Stimulated activated CD4-positive, alpha-beta T cell treated with anti-CD3 and anti-CD28 coated beads, TNF-alpha, amount 100 ng/mL, for 4 hours (primary cell): ENCODE results near the gene CDRT4.

Source experiments
- DNase-seq, 3 experiments: peaks; one replicate each; pipeline ENCODE4 v3.0.0-alpha.2; 2020; ENCODE audit warnings: low read depth in 3 of 3

CDRT4 gene

GRCh38 chr17:15431766-15432165, 35.7 kb downstream of the CDRT4 start:
- no peak for DNase-seq

DNA sequence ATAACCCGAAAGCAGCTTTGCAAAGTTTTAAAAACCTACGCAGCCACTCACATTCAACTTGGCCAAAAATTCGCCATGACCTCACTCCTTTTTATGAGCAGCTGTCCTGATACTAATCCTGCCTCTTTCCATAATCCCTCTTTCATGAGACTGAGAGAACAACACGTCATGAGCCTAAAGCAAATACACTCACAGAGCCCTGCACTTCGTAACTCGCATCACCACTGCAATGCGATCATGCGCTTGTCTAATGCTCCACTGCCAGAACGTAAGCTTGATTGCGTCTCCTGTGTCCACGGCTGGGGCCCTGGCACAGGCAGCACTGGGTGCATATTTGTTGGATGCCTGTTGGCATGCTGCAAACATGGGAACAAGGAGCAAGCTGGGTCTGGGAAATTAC, 36.2 kb downstream of the CDRT4 start:
- no peak for DNase-seq

DNA sequence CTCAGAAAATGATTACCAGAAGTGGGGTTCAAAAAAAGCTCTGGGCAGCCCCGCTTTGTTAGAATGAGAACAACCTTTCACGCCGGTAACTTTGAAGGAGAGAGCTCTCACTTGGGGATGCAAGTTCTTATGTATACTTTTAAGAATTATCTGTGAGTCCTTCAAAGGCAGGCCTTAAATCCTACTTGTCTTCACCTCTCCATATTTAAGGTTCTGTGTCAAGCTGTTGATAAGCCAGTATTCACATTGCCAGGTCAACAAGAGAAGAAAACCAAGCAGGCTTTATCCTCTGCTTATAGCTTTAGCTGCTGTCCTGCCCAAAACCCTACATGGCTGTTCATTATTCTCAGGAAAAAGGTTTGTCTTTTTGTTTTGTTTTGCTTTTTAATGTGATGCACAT, 42.9 kb downstream of the CDRT4 start:
- no peak for DNase-seq

DNA sequence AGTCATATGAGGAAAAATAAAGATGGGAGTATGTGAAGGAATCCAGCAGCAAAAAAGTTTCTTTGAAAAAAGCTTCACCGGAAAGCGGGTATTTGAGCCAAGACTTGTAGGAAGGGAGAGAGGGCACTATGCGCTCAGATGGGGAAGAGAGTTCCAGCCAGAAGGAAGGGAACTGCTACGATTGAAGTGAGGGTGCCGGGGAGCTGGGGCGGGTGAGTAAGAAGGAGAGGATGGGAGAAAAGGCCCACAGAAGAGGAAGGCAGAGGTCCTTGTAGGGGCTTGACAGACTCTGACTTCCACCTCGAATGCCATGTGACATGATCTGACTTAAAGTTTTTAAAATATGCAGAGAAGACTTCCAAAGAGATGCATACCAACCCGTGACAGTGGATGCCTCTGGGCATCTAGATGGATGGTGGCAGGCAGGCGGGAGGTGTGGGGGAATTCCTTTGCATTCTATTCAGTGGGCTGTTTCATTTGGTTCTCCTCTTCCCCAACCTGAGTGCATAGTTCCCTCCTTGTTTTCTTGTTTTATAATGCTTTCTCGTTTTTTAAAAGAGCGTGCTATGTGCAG, 44.9 kb downstream of the CDRT4 start:
- DNase-seq, result no peak

DNA sequence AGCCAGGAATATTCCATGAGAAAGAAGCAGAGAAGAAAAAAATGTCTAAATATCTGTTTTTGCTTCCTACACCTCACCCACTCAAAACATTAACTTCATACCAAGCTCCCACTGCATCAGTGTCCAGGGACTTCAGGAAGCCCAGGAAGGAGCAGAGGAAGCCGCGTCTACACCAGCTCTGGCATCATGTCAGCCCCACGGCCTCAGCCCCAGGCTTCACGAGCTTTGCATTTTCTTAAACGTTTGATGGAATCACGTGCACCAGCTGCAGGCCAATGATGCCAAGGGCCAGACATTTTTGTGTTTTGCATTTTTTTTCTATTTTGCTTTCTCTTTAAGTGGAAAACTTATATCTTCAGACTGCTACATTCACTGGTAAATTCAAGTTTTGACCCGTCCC, 48.6 kb downstream of the CDRT4 start:
- no peak for DNase-seq

DNA sequence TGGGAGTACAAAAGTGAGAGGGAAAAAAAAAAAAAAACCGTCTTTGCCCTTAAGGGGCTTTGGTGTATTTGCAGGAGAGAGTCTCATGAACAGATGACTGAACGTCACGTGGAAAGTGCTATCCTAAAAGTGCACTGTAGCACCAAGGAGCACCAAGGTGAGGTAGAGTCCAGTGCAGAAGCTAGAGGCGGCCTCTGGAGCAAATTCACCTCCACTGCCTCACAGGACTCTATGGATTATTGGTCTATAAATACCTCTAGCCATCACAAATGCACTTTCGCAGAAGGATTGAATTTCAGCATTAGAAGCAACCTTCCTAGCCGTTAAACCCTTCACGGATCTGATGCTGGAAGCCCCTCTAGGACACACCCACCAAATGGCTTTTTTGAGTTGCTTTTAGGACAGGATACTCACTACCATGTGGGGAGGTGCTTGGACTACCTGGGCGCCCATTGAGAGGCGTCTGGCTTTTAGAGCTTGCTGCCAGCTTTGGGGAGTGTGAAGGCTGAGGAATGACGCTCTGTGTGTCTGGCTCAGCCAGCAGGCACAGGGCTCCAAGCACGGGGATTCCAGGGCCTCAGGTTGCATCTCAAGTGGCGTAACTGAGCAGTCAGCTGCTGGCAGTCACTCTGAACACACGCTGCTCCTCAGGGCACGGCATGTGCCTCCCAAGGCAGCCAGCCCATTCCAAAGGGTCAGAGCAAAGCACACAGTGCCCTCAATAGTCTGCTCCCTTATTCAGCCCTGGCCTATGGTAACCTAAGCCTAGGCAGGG, 52.7 kb downstream of the CDRT4 start:
- no peak for DNase-seq

DNA sequence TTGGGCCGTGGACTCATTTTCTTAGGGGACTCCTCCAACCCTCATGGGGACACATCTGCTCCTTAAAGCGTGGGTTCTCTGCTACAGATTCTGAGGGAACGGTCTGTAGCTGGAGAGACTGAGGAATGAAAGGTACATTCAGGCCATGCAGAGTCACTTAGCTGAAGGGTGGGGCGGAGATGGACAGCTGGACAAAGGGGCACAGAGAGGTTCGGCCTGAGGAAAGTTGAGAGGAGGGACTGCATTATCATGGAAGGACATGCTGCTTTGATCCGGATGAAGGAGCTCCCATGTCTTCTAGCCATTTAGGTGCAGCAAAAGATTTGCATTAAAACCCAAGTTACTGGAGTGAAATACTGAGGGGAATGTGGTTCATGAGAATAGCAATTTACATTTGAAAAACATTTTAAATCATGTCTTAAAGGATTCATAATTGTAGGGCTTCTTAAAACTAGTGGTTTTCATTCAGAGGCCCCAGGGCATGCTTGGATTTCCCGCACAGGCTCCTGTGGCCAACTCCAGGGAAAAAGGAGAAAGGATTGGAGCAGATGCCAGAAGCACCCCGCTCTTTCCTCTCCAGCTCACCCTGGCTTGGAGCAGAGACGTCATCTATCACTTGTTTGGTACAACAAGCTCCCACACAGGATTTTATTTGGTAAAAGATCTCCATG, 54.2 kb downstream of the CDRT4 start:
- DNase-seq, result no peak

DNA sequence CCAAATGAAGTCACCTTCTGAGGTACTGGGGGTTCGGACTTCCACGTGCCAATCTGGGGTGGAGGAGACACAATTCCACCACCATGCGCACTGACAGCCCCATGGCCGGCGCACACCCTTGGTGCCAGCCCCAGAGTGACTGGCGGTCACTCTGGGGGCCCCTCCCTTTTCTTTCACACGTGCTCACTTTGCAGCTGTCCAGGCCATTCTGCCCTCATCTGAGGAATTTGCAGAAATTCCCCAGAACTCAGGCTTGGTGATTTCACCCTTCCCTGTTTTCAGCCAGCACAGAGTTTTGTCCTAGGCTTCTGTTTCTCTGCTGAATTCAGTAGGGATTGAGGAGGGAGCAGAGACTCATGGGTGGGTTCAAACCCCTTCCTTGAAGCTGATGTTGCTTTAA, 54.8 kb downstream of the CDRT4 start:
- DNase-seq, result no peak

- DNase-seq, result no peak
These were observed 55.8 kb downstream of the CDRT4 start for GRCh38 chr17:15411384-15412198.

- DNase-seq, result no peak
These were observed 57.6 kb downstream of the CDRT4 start for GRCh38 chr17:15409721-15410250.

DNA sequence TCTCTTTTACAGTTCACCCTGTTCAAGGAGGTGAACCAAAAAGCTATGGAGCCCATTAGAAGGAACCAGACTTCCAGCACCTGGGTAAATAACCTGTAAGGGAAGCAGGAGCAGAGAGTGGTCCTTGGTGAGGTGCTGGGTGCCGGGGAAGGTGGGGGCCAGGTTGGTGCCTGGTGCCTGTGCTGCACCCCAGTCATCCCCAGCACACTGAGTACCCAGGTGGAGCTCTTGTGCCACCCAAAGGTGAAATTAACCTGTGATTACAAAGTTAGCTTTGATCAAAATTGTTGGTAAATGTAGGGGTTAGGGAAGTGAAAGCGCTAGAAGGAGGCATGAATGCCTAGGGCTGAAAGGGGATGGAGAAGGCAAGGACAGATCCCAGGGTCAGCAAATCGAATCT, 58.6 kb downstream of the CDRT4 start:
- DNase-seq, result no peak

DNA sequence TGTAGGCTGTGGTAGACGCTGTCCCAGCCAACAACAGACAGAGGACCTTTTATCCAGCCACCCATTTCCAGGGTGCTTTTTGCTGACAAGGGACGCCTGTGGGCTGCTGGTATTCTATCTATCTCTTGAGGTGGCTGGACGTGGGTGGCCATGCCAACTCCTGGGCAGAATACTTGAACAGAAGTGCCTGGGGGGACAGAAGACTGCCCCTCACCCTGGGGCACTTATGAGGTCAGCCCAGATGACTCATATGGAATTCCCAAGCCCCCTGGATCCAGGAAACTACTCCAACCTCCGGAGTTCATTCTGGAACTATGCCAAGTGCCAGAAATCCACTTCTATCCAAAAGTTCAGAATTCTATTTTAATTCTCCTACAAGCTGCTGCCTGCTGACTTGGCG, 61.3 kb downstream of the CDRT4 start:
- no peak for DNase-seq

DNA sequence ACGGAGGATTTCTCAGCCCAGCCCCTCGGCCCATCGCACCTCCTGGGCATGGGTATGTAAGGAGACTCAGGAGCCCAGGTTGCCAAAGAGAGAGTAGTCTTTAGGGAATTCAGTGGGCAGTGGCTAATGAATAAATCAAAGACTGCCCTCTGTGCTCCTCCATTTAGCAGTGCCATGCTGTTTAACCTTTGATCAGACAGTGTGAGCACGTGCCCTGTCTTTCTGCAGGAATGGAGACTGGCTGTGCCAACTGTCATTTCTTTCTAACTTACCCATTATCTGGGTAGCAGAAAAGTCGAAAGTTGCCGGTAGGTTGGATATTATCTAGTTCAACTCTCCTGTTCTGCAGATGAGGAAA, 62.4 kb downstream of the CDRT4 start:
- DNase-seq, result no peak

GRCh38 chr17:15404106-15405057, 63.0 kb downstream of the CDRT4 start:
- no peak for DNase-seq

- no peak for DNase-seq
These were observed 64.0 kb downstream of the CDRT4 start for GRCh38 chr17:15403276-15403939.

DNA sequence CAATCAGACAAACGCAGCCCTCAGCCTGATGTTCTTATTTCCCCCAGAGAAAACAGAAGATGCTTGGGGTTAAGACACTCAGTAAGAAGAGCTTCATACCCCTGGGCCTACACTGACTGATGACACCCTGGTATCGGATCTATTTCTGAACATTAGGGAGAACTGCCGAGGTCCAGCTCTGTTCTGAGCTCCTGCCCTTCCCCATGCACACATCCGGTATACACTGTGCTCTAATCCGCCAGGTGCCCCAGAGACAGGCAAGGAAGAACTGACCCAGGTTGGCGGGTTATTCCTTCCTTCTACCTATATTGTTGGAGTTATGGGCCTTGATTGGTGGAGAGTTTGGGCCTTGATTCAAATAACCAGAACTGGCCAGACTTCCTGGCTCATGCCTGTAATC, 68.0 kb downstream of the CDRT4 start:
- no peak for DNase-seq

DNA sequence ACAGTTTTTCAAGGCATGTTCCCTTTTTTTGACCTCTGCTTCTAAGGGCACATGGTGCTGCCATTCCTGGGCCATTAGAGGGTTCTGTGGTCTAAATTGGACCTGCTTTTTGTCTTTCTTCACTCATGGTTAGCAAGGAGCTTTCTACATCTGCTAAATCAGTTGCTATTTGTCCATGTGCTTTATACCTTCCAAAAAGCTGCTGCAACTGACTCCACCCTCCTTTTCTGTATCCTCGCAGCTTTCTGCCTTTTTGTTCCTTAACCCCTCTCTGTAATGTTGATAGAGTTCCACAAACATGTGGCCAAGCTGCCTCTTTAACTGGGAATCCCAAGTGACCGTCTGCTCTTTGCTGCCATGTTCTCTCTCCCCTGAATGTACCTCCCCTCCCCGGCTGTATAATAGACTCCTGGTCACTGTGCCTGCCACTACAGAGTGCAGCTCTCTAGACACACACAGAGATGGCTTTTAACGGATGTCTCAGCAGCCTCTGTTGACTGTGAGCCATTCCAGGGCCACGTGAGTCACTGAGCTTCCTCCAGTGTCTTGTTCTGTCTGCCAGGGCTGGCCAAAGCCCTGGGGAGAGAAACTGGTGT, 68.6 kb downstream of the CDRT4 start:
- DNase-seq, result no peak

GRCh38 chr17:15398291-15398690, 69.1 kb downstream of the CDRT4 start:
- DNase-seq, result no peak

- DNase-seq, result no peak
These were observed 69.8 kb downstream of the CDRT4 start for GRCh38 chr17:15397620-15398019.

GRCh38 chr17:15395091-15395490, 72.3 kb downstream of the CDRT4 start:
- DNase-seq, result no peak
